Dedifferentiated amniotic fluid mesenchymal stem cell (primary cell): ENCODE measurements around the gene TCP10L.
"Not testable (repeated sequence)": the region's sequence is repeated elsewhere in the genome, so short reads cannot be mapped to it uniquely, and the experiment has no call there.

Experiments used
- DNase-seq: peaks from one replicate; pipeline ENCODE4 v3.0.0-alpha.2; 2016; ENCODE audit errors: extremely low spot score

The TCP10L gene

DNA sequence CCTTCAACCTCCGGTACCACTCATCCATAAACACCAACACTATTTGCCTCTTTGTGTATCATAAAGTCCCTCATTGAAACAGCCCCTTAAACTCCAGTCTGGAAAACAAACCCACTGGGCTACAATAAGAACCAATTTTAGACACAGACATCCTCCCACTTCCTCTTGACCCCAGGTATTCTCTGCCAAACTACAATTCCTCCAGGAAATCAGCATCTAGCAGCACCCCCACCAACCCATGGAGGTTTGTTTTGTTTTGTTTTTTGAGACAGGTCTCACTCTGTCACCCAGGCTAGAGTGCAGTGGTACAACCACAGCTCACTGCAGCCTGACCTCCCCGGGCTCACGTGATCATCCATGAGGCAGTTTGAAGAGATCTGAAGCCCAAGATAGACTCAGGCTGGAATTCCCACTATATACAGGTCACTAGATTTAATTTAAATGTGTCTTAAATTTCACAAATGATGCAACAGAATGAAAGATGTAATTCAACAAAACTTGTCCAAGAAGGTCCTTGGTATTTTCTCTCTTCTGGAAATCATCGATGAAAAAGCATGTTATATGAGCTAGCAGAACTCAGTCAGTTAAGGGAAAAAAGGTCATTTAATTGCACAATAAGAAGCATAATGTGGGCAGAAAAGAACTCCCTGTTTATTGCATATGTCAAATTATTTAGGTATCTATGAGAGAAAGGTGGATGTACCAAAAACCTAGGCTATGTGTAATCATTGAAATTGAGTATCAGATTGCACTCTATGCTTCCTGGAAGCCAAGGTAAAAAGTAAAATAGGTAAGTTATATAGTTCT is 30.3 kb downstream of the TCP10L start:
- DNase-seq, result peak; percentile 91

DNA sequence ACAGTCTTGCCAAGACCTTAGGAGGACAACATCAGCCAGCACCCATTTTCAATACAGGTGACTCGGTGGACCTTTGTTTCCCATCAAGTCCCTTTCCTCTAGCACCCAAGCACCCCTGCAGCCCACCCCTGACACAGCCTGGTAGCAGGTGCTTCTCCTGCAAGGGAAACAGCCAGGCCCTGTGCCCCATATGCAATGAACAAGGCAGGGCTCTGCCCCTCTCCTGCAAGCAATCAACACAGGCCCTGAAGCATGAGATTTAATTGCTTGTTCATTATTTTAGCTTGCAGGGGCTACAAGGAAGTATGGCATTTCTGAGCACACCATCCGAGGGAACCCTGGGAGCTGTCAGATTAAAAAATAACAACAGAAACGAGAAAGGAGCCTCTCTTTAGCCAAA is 35.4 kb downstream of the TCP10L start:
- DNase-seq, result no peak

DNA sequence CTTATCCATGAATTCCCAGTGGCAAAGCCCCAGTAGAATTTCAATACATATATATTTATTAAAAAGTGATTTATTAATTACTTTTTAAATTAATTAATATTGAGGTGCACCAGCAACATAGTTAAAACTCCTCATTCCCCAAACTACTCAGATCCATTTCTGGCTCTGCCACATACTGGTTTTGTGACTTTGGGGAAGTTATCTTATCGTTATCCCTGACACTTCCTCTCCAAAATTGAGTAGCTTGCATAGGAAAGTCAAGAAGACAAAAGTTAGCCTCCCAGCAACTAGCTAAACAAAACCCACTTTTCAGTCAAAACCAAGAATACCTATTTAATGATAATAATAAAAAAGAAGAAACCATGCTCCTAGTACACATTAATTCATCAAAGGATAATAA is 35.9 kb downstream of the TCP10L start:
- DNase-seq, result no peak

DNA sequence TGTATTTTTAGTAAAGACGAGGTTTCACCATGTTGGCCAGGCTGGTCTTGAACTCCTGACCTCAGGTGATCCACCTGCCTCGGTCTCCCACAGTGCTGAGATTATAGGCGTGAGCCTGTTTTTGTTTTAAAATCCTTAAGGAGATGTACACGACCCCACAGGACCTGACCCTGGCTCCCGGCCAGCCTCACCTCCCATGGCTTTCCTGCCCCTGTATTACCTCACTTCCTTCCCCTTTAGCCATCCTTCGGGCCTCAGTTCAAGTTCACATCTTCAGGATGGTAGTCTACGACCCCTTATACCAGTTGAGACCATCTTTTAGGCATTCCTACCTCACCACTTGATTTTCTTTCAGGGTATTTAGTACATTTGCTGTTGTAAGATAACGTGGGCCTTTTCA is 36.3 kb downstream of the TCP10L start:
- no peak for DNase-seq

DNA sequence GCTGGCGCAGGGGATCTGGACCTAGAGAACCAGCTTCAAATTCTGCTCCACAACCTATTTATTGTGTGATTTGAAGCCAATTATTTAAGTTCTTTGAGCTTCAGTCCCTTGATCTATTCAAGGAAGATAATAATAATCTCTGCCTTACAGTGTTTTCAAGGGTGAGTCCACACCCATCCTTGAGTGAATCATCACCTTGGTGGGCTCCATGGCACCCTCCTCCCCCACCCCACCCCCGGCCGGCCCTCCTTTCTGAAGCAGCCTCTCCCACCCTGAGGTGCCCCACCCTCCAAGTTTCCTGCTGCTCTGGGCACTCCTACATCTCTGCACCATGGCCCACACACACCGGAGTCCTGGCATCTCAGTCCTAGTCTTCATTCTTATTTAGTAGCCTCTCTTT is 38.3 kb downstream of the TCP10L start:
- DNase-seq, result no peak

DNA sequence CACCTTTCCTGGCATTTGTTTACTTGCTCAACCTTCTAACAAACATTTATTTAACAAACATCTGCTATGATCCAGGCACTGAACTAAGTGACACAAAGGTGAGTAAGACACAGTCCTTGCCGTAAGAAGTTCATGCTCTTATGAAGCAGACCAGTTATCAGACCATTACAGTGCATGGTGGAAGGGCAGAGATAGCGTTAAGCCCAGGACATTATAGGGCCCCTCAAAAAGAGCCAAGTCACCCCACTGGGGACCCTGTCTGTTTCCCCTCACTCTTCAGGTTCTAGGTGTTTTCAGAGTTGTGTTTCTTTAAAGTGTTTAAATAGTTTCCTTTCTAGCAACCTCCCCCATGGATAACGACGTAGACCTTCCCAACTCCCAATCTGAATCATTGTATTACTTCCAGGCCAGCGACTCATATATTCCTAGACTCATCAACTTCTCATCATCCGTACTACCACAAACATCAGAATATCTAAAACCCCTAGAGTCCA is 39.3 kb downstream of the TCP10L start:
- no peak for DNase-seq

DNA sequence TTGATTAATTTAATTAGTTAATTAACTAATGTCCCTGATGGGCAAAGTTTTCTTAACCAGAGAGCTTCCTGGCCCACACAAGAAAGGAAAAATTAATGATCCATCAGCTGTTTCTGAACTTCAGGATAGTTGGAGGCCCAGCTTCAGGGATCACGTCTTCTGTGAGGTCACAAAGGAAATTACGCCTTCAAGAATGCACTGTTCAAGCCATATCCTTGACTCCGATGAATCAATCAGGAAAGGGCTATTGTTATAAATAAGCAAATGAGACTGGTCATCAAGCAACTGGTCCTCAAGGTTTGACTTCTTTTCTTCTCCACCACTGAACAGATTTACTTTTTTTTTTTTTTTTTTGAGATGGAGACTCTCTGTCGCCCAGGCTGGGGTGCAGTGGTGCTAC is 40.6 kb downstream of the TCP10L start:
- DNase-seq, result no peak

DNA sequence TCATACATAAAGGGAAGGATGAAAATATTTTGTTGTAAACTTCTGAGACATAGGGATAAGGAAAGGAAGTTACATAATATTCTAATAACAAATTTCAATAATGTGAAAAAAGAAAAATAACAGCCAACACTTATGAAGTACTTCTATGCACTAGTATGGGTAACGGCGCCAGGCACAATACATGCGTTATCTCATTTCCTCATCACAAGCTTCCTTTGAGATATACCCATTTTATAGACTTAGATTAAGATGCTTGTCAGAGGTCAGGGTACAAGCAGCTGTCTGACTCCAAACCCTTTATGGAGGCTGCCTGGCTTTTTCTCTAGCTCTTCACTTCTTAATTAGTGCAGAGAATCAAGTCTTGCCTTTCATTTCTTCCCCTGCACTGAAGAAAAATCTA is 41.3 kb downstream of the TCP10L start:
- DNase-seq, result no peak

DNA sequence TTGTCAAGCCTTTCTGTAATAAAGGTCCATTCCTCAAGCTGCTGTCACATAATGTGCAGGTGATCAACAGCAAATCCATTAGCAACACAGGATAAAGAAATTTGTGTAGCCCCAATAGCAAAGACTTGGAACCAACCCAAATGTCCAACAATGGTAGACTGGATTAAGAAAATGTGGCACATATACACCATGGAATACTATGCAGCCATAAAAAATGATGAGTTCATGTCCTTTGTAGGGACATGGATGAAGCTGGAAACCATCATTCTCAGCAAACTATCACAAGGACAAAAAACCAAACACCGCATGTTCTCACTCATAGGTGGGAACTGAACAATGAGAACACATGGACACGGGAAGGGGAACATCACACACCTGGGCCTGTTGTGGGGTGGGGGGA is 42.3 kb downstream of the TCP10L start:
- DNase-seq, result not testable (repeated sequence)

DNA sequence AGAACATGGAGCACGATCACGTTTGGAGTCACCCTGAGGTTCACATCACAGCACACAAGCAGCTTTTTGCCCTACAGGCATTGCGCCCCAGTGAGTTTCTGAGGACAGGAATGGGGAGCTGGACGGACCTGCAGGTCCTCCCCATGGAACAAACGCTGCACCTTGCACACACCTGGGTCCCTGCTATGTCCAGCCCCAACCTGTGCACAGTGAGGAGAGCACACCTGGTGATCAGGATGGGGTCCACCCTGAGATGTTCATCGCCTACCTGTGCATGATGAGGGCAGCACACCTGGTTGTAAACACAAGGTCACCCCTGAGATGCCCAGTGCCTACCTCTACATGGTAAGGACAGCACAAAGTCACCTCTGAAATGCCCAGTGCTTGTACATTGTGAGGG is 45.9 kb downstream of the TCP10L start:
- no peak for DNase-seq

DNA sequence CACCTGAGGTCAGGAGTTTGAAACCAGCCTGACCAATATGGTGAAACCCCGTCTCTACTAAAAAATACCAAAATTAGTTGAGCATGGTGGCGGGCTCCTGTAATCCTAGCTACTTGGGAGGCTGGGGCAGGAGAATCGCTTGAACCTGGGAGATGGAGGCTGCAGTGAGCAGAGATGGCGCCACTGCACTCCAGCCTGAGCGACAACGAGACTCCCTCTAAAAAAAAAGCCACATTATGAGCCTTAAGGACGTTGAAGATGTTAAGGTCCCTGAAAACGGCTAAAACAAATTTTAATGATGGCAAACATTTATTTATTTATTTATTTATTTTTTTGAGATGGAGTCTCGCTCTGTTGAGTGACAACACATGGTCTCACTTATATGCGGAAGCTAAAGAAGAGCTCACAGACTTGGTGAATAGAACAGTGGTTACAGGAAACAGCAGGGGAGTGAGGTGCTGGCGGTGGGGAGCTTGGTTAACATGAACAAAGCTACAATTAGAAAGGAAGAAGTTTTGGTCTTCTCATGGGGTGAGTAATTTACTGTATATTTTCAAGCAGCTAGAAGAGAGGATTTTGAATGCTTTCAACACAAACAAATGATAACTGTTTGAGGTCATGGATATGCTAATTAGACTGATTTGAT is 47.1 kb downstream of the TCP10L start:
- no peak for DNase-seq

DNA sequence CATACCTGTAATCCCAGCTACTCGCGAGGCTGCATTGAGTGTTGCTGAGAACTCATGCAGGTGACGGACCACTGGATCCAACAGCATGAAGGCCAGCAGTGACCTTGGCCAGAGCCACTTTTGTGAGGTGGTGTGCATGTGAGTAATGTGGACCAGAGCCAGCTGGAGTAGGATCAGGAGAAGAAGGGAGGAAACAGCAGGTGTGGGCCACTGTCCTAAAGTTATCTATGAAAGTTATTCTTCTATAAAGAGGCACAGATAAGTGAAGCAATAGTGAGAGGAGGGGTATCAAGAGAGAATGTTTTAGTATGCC is 47.8 kb downstream of the TCP10L start:
- no peak for DNase-seq

DNA sequence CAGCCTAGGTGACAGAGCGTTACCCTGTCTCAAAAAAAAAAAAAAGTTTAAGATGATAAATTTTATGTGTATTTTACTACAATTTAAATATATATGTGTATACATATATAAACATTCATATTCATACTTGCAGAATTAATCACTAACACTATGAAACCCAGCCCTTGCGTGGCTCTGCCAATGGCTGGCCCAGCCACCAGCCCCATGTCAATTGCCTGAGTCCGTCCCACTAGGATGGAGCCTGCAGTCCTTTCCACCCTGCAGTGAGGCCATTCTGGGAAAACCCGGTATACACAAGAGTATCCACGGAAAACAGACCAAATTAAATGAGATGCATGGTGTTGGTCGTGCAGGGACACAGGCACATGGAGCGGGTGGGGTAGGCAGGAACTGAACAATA is 49.7 kb downstream of the TCP10L start:
- DNase-seq, result no peak

DNA sequence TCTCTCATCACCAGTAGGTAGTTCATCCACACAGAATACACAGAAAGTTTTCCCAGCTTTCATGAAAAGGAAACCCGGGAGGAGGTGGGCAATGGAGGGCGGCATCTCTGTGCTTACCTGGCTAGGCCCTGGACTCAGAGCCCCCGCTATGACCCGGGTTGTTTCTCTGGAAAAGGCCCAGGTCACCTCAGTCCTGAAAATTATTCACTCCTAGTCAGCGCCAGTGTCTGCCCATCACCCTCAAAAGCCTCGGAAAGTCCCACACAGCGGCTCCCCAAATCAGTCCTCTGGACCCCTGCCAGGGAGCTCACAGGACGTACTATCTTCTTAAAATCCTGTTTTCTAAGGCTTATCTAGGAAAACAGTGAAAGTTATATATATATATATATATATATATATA is 51.2 kb downstream of the TCP10L start:
- DNase-seq, result no peak

DNA sequence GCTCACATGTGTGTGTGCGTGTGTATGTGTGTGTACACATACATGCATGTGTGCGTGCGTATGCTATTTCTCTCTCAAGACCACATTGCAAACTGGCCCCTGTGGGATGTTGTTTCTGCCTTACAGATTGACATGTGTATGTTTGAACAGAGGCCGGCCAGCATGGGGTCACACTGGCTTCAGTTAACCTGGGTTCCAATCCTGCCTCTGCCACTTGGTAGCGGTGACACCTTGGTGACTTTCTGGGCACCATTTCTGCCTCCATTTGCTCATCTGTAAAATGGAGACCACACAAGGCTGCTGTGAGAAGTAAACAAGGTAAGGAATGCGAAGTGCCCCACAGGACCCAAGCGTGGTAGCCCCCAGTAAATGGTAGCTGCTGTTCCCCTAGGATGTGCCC is 51.7 kb downstream of the TCP10L start:
- DNase-seq, result no peak

DNA sequence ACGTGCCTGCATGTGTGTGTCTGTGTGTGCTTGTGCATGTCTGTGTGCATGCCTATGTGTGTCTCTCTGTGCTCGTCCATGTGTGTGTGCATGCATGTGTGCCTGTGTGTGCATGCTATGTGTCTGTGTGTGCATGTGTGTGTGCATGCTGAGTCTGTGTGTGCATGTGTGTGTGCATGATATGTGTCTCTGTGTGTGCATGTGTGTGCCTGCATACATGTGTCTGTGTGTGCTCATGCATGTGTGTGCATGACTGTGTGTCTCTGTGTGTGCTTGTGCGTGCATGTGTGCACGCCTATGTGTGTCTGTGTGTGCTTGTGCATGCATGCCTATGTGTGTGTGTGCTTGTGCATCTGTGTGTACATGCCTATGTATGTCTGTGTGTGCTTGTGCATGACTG is 52.3 kb downstream of the TCP10L start:
- no peak for DNase-seq

DNA sequence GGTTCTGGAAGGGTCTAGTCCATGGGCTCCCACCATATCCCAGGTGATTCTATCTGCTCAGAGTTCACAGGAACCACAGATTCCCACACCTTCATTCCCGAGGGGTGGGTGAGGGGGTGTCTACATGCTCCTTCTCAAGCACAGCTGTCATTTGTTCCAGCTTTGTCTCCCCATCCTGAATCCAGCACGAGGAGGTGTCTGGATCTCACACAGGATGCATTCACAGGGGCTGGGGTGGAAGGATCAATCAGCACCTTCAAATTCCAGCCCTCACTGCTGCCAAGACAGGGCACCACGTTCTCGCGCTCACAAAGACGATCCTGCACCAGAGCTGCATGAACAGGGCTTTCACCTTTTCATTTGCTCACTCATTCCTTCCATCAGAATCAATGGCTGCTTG is 52.7 kb downstream of the TCP10L start:
- no peak for DNase-seq

DNA sequence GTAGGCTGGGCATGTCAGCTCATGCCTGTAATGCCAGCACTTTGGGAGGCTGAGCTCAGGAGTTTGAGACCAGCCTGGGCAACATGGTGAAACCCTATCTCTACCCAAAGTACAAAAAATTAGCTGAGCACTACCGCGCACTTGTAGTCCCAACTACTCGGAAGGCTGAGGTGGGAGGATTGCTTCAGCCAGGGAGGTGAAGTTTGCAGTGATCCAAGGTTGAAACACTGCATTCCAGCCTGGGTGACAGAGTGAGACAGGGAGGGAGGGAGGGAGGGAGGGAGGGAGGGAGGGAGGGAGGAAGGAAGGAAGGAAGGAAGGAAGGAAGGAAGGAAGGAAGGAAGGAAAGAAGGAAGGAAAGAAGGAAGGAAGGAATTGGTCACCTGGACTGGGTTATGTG is 53.8 kb downstream of the TCP10L start:
- not testable (repeated sequence) for DNase-seq

DNA sequence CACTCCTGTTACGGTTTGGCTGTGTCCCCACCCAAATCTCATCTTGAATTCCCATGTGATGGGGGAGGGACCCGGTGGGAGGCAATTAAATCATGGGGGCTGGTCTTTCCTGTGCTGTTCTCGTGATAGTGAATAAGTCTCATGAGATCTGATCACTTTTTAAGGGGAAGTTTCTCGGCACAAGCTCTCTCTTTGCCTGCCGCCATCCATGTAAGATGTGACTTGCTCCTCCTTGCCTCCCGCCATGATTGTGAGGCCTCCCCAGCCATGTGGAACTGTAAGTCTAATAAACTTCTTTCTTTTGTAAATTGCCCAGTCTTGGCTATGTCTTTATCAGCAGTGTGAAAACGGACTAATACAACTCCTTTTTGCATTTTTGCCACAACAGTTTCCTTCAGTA is 54.5 kb downstream of the TCP10L start:
- DNase-seq, result not testable (repeated sequence)

DNA sequence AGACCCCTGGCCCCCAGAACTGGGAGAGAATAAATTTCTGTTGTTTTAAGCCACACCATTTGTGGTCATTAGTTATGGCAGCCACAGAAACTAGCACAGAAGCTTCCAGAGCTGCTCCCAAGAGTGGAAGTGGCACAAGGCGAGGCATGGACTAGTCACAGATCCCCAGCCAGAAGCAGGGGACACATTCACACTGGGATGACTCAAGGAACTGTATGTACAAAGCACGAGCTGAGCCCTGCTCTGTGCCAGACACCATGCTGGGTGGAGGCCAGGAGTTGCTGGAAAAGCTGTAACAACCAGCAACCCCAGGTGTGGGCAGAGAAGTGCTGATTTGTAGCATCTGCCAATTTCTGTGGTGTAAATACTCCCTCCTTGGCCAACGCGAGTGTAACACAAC is 55.6 kb downstream of the TCP10L start:
- DNase-seq, result no peak

DNA sequence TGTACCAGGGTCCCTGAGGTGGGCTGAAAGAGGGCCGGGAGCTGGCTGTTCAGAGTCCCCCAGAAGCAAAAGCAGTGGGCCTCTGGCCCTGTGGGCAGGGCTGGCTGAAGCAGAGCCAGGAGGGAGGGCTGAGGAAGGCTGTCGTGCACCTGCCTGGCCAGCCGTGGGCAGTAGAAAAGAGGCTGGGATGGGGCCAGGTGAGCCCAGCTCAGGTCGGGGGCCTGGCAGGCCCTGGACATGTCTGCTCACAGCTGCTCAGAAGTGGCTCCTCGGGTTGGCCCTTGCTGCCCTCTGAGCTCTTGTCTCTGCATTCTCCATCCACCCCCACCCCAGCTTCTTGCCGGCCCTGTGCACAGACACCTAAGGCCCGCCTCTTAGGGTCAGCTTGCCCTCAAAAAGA is 60.0 kb downstream of the TCP10L start:
- DNase-seq, result no peak

DNA sequence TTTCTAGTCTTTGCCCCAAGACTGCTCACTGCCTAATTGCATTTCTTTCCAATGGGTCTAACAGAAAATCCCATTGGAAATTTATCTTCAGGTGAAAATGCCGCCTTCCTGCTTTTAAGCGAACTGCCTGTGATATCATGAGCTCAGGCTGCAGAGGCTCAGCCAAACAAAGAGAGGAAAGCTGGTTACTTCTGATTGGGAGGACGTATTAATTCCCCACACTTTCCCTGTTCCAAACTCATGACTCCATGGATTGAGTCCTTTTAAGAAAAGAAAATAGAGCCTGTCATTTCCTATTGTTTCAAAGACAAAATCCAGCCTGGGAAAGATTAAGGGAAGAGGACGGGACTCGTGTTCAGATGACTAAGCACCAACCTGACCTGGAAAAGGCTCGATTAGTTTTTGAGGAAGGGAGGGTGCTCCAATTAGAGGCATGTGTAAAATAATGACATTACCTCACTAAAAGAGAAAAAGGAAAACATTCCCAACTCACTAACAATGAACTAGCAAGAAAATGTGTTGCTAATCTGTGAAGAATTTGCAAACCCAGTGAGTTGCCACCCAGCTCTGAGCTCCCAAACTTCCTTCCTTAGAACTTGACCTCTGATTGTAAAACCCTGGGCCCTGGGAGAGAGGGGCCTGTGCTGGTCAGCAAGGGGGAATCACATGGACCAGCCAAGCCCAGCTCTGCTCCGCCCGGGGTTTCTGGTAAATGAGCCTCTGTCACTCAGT is 61.2 kb downstream of the TCP10L start:
- DNase-seq, result peak; percentile 64
